ENCODE measurements around the gene NCKAP5. TPM values are rescaled to one million over a fixed set of nuclear protein-coding genes. Genes with fewer than 3 reads are reported as not detected.

Gene NCKAP5
- total and polyA plus RNA-seq, 10 donors, result 0.39 to 6.0 (median 3.3) TPM

DNA sequence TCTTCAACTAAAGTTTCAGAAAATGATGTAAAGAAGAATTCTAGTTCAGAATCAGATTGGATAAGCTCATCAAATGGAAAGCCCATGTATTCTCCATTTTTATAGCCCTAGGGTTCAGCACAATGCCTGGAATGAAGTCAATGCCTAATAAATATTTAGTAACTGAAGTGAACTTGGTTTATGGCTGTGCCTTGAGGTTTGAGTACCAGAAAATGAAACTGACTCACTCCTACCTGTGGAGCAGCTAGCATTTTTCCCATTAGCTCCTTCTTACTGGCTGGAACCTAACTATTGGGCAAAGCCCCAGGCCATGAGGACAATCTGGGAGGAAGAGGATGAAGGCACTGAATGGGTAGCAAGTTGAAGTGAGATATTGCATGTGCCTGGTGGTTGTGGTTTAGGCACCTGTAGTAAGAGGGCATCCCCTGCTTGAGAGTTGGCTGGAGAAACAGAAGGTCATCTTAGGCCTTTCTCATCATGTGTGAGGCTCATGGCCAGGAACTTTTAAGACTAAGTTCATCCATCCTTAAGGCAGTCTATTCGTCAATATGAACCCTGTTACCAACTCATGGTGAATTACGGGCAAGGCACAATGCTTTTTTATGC is 813.3 kb downstream of the NCKAP5 start:
- intact Hi-C loops (cut with DNase I; ENCODE audit: low total_unique reads), result no loop called here
- WGBS, 5 donors, result 79 to 91% (median 88%) methylated on average over 2 of the region's 2 CpGs

DNA sequence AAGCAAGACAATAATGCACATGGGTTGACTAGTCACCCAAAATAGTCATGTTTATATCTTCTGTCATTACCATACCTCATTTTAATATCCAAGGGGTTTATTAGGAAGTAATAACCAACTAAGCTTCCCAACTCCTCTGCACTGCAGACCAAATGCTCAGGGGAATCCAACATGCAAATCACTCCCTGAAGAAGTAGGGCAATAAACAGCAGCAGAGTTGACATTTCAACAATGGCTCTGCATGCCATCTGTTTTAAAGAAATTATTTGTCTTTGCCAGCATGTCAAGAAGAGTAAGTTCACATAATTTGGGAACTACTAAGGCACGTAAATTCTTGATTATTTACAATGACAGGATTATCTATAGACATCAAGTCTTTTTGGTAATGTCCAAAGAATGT is 813.9 kb downstream of the NCKAP5 start:
- WGBS, 5 donors, result 41 to 65% (median 55%) methylated on average over 1 of the region's 1 CpG
- TF ChIP-seq, protein P1, sequence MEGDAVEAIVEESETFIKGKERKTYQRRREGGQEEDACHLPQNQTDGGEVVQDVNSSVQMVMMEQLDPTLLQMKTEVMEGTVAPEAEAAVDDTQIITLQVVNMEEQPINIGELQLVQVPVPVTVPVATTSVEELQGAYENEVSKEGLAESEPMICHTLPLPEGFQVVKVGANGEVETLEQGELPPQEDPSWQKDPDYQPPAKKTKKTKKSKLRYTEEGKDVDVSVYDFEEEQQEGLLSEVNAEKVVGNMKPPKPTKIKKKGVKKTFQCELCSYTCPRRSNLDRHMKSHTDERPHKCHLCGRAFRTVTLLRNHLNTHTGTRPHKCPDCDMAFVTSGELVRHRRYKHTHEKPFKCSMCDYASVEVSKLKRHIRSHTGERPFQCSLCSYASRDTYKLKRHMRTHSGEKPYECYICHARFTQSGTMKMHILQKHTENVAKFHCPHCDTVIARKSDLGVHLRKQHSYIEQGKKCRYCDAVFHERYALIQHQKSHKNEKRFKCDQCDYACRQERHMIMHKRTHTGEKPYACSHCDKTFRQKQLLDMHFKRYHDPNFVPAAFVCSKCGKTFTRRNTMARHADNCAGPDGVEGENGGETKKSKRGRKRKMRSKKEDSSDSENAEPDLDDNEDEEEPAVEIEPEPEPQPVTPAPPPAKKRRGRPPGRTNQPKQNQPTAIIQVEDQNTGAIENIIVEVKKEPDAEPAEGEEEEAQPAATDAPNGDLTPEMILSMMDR (IDR thresholded peaks at IDR 0.05 in 8 of 11, conservative IDR thresholded peaks at IDR 0.05 in 3 of 11), result no peak
- TF ChIP-seq POLR2A (IDR thresholded peaks at IDR 0.05) (no peak), POLR2AphosphoS5 (IDR thresholded peaks at IDR 0.05) (no peak)
- intact Hi-C loops (cut with DNase I; ENCODE audit: low total_unique reads), result no loop called here
- no peak overlapping the region for H3K4me3 ChIP-seq
- peaks cover 0 to 12% (median 5%) of the 10 kb centered on the region in 8 donors for H3K9me3 ChIP-seq
- H3K27me3 ChIP-seq (replicated peaks in 1 of 7), result no peaks in the 10 kb centered on the region
- H3K36me3 ChIP-seq, result no peaks in the 10 kb centered on the region
- no peak for DNase-seq
- H3K4me1 ChIP-seq, result no peaks in the 10 kb centered on the region
- H3K27ac ChIP-seq, result no peak overlapping the region

More for the DNA sequence above, 813.3 kb downstream of the NCKAP5 start:
- Histone ChIP-seq H3K27me3 (replicated peaks in 1 of 7) (no peaks in the 10 kb centered on the region), H3K9me3 (peaks cover 0 to 18% (median 8%) of the 10 kb centered on the region in 8 donors), H3K4me3 (no peak overlapping the region), H3K27ac (no peak overlapping the region), H3K4me1 (no peaks in the 10 kb centered on the region), H3K36me3 (no peaks in the 10 kb centered on the region)
- no peak for TF ChIP-seq POLR2A (IDR thresholded peaks at IDR 0.05)
- TF ChIP-seq POLR2AphosphoS5 (IDR thresholded peaks at IDR 0.05), result no peak
- TF ChIP-seq, protein P1 (IDR thresholded peaks at IDR 0.05 in 8 of 11, conservative IDR thresholded peaks at IDR 0.05 in 3 of 11), result no peak
- DNase-seq, result no peak

DNA sequence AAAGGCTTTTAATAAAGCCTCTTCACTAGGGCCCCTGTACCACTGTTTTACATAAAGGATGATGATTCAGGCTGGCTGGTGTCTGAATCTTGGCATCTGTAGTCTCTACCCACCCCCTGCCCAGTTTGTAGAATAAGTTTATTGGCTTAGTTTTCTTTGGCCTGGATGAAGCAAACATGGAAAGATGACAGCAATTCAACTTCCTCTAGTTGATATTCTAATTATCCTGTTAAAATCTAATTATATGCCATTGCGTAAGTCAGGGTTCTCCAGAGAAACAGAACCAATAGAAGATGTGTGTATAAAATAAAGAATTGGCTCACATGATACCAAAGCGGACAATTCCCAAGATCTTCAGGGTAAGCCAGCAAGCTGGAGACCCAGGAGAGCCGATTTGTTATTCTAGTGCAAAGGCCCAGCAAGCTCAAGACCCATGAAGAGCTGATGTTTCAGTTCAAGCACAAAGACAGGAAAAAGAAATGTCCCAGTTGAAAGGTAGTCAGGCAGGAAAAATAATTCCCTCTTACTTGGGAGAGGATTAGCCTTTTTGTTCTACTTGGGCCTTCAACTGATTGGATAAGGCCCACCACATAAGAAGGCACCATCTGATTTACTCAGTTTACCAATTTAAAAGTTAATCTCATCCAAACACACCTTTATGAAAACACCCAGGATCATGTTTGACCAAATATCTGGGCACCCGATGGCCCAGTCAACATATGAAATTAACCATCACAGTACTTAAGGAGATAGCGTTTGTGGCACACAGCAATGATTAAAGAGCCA is 815.6 kb downstream of the NCKAP5 start:
- no peak for DNase-seq
- no peak overlapping the region for H3K4me3 ChIP-seq
- H3K4me1 ChIP-seq, result no peaks in the 10 kb centered on the region
- TF ChIP-seq POLR2AphosphoS5 (IDR thresholded peaks at IDR 0.05) (no peak), POLR2A (IDR thresholded peaks at IDR 0.05) (no peak)
- TF ChIP-seq, protein P1 (IDR thresholded peaks at IDR 0.05 in 8 of 11, conservative IDR thresholded peaks at IDR 0.05 in 3 of 11), result no peak
- H3K9me3 ChIP-seq, result peaks cover 0 to 5% (median 0%) of the 10 kb centered on the region in 8 donors
- no peak overlapping the region for H3K27ac ChIP-seq
- no peaks in the 10 kb centered on the region for H3K27me3 ChIP-seq (replicated peaks in 1 of 7)
- WGBS, 5 donors, result 81 to 94% (median 91%) methylated on average over 5 of the region's 5 CpGs
- intact Hi-C loops (cut with DNase I; ENCODE audit: low total_unique reads), result no loop called here
- no peaks in the 10 kb centered on the region for H3K36me3 ChIP-seq

DNA sequence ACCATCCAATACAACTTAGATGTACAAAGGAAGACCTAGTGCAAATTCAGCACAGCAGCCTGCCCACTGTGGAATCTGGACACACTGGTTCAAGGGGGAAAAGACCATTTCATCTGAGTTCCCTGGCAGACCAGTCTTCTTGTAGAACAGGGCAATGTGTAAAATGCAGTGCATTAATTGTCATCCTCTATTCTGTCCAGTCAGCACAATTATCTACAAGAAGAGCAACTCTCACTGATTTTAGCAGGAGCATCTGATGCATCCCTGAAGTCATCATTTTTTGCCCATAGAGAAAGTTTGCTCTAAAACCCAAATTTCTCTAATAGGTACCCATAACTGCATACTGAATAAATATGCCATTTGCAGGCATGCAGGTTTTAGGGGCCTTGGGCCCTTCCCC is 816.4 kb downstream of the NCKAP5 start:
- DNase-seq, result no peak
- H3K4me3 ChIP-seq, result no peak overlapping the region
- H3K4me1 ChIP-seq, result no peaks in the 10 kb centered on the region
- no peak overlapping the region for H3K27ac ChIP-seq
- TF ChIP-seq, protein P1 (IDR thresholded peaks at IDR 0.05 in 8 of 11, conservative IDR thresholded peaks at IDR 0.05 in 3 of 11), result no peak
- intact Hi-C loops (cut with DNase I; ENCODE audit: low total_unique reads), result no loop called here
- no peaks in the 10 kb centered on the region for H3K27me3 ChIP-seq (replicated peaks in 1 of 7)
- H3K36me3 ChIP-seq, result no peaks in the 10 kb centered on the region
- H3K9me3 ChIP-seq, result peaks cover 0 to 5% (median 0%) of the 10 kb centered on the region in 8 donors

Measured in spleen (tissue), 11 donors.